Tibial artery (tissue), 4 donors: ENCODE data around the gene MAP3K20.

Experiments used
- DNase-seq, 2 donors: peaks; one replicate each; pipeline ENCODE4 v3.0.0-alpha.2; 2019
- H3K27ac ChIP-seq, 2 donors: fragments of 200-600 bp; sonication (generic) in 1 of 2; 1 replicate in 1 of 2; 2 replicates in 1 of 2; pipeline ENCODE4 v1.5.1; 2018 to 2019; ENCODE audit warnings: mild to moderate bottlenecking in 1 of 2
- H3K27me3 ChIP-seq, 2 donors: fragments of 200-600 bp; sonication (generic) in 1 of 2; one replicate each; pipeline versions ENCODE4 v1.5.1 to v1.6.0; 2016 to 2019
- H3K36me3 ChIP-seq, 3 donors: fragments of 200-600 bp; sonication (generic) in 2 of 3; one replicate each; pipeline ENCODE4 v1.5.1; 2016 to 2019; ENCODE audit warnings: mild to moderate bottlenecking in 2 of 3
- H3K4me1 ChIP-seq, 4 donors: fragments of 200-600 bp; sonication (generic) in 2 of 4; 1 replicate in 3 of 4; 2 replicates in 1 of 4; pipeline ENCODE4 v1.5.1; 2016 to 2019
- H3K4me3 ChIP-seq, 2 donors: fragments of 200-600 bp; sonication (generic) in 1 of 2; 1 replicate in 1 of 2; 2 replicates in 1 of 2; pipeline ENCODE4 v1.5.1; 2018 to 2019; ENCODE audit warnings: mild to moderate bottlenecking in 2 of 2
- H3K9me3 ChIP-seq, 3 donors: fragments of 200-600 bp; sonication (generic) in 1 of 3; one replicate each; pipeline ENCODE4 v1.5.1; 2016 to 2019
- intact Hi-C: fragments of 100-400 bp; cut with DNase I; formaldehyde crosslinking; loops from one replicate; pipeline ENCODE4 v1.15.0; 2023; ENCODE audit warnings: low total_unique reads
- TF ChIP-seq, protein P1 (sequence below), 2 experiments: fragments of 200-600 bp in 1 of 2; fragments of 450-650 bp in 1 of 2; IDR thresholded peaks; one replicate each; pipeline ENCODE4 v1.5.1; 2017 to 2019; ENCODE audit warnings: antibody characterized with exemption in 2 of 2, mild to moderate bottlenecking in 1 of 2, moderate library complexity in 1 of 2

MAP3K20 gene

GRCh38 chr2:173195100-173195499, 119.5 kb downstream of the MAP3K20 start:
- Histone ChIP-seq H3K9me3 (no peaks in the 10 kb centered on the region), H3K4me3 (no peak overlapping the region), H3K4me1 (peaks cover 0 to 73% (median 37%) of the 10 kb centered on the region in 4 donors), H3K36me3 (peaks cover 7 to 14% (median 13%) of the 10 kb centered on the region in 3 donors), H3K27me3 (no peaks in the 10 kb centered on the region), H3K27ac (peak overlapping the region; percentile 17 to 50)
- TF ChIP-seq, protein P1, sequence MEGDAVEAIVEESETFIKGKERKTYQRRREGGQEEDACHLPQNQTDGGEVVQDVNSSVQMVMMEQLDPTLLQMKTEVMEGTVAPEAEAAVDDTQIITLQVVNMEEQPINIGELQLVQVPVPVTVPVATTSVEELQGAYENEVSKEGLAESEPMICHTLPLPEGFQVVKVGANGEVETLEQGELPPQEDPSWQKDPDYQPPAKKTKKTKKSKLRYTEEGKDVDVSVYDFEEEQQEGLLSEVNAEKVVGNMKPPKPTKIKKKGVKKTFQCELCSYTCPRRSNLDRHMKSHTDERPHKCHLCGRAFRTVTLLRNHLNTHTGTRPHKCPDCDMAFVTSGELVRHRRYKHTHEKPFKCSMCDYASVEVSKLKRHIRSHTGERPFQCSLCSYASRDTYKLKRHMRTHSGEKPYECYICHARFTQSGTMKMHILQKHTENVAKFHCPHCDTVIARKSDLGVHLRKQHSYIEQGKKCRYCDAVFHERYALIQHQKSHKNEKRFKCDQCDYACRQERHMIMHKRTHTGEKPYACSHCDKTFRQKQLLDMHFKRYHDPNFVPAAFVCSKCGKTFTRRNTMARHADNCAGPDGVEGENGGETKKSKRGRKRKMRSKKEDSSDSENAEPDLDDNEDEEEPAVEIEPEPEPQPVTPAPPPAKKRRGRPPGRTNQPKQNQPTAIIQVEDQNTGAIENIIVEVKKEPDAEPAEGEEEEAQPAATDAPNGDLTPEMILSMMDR (IDR thresholded peaks at IDR 0.05): no peak
- intact Hi-C loops: no loop called here
- DNase-seq: no peak

DNA sequence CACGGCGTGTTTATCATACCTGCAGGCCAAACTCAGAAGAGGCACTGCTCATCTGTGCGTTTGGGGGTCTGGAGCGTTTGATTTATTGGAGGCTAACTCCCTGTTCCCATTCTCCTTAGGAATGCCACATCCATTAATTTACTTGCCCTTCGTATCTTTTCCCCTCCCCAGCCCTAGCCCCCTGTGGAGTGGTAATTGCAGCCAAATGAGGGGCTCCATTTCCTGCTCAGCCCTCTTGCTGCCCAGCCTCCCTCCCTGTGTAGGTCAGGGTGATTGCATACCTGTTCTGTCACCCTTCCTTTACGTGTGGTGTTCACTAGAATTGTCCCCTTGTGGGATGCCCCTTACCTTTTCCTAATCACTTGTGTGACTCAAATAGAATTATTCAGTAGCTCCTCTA, 120.4 kb downstream of the MAP3K20 start:
- Histone ChIP-seq H3K4me3 (no peak overlapping the region), H3K27ac (peak overlapping the region; percentile 17 to 50), H3K36me3 (peaks cover 7 to 14% (median 13%) of the 10 kb centered on the region in 3 donors), H3K27me3 (no peaks in the 10 kb centered on the region), H3K9me3 (no peaks in the 10 kb centered on the region), H3K4me1 (peaks cover 0 to 69% (median 37%) of the 10 kb centered on the region in 4 donors)
- intact Hi-C loops: no loop called here
- no peak for DNase-seq
- TF ChIP-seq, protein P1 (IDR thresholded peaks at IDR 0.05): no peak

DNA sequence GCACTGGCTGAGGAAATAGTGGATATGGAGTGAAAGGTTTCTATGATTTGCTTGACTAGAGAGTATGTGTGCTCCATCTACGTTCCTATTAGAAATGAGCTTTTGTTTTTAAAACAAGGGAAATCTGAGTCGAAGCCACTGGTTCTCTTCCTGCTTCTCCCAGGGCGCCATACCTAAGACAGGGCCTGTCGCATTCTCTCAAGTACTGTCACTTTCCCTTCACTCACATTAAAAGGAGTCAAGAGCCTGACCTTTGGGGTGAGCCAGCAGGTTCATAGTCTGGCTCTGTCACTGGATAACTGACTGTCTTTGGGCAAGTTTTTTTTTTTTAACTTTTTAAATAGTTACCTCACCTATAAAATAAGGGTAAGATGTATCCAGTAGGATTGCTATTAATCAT, 121.0 kb downstream of the MAP3K20 start:
- Histone ChIP-seq H3K27ac (peak overlapping the region; percentile 17 to 50), H3K4me1 (peaks cover 0 to 69% (median 33%) of the 10 kb centered on the region in 4 donors), H3K27me3 (no peaks in the 10 kb centered on the region), H3K4me3 (no peak overlapping the region), H3K9me3 (no peaks in the 10 kb centered on the region), H3K36me3 (peaks cover 7 to 14% (median 13%) of the 10 kb centered on the region in 3 donors)
- TF ChIP-seq, protein P1 (IDR thresholded peaks at IDR 0.05): no peak
- no peak for DNase-seq
- intact Hi-C loops: no loop called here

DNA sequence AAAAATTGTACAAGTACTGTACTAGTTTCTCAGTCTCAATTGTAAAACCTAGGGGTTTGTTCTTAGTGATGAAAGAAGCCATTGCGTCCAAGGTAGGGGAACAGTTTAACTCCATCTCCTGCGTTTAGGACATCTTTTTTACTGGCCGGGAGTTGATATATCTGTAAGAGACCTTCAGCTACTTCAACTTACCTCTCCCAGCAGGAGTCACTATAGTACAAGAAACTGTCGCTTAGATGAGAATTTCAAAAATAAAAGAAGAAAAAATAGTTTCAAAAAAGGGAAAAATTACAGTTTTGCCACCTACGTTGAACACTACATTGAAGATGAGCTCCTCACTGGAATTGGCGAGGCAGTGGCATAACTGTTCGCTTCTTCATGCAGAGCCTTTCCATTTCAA, 122.7 kb downstream of the MAP3K20 start:
- TF ChIP-seq, protein P1 (IDR thresholded peaks at IDR 0.05): no peak
- Histone ChIP-seq H3K9me3 (no peaks in the 10 kb centered on the region), H3K4me1 (peaks cover 0 to 80% (median 37%) of the 10 kb centered on the region in 4 donors), H3K4me3 (no peak overlapping the region), H3K27me3 (no peaks in the 10 kb centered on the region), H3K36me3 (peaks cover 7 to 14% (median 13%) of the 10 kb centered on the region in 3 donors), H3K27ac (peak overlapping the region; percentile 56 to 59)
- DNase-seq: no peak
- intact Hi-C loops: no loop called here

- TF ChIP-seq, protein P1 (IDR thresholded peaks at IDR 0.05): no peak
- Histone ChIP-seq H3K27me3 (no peaks in the 10 kb centered on the region), H3K4me1 (peaks cover 0 to 80% (median 43%) of the 10 kb centered on the region in 4 donors), H3K4me3 (no peak overlapping the region), H3K27ac (peak overlapping the region; percentile 56 to 59), H3K36me3 (peaks cover 7 to 14% (median 13%) of the 10 kb centered on the region in 3 donors), H3K9me3 (no peaks in the 10 kb centered on the region)
- intact Hi-C loops: no loop called here
- DNase-seq: no peak
These were observed 123.6 kb downstream of the MAP3K20 start for GRCh38 chr2:173199294-173199693.

DNA sequence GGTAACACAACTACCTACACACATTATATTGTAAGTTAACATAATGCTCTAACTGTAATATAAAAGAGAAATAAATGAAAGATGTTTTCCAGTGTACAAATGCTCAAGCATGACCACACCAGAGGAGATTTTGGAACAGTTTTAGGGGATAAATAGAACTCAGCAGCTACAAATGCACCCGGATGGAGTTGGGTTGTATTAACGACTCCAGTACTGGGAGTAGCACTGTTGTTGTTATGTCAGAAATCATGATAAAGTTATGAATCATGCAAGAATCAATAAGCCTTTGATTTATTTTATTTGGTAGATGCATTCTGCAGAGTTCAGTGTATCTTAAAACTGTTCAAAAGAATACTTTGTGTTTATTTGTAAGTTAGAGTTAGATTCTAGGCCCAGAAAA, 126.9 kb downstream of the MAP3K20 start:
- intact Hi-C loops: loop anchor here (5.0 kb wide), 1 partner anchor 110 kb away; no protein-coding TSS in a partner anchor
- H3K36me3 ChIP-seq: peaks cover 7 to 14% (median 13%) of the 10 kb centered on the region in 3 donors

More for the DNA sequence above, 126.9 kb downstream of the MAP3K20 start:
- DNase-seq: no peak
- TF ChIP-seq, protein P1 (IDR thresholded peaks at IDR 0.05): no peak
- H3K9me3 ChIP-seq: no peaks in the 10 kb centered on the region
- peak overlapping the region; percentile 70 to 77 for H3K27ac ChIP-seq
- no peaks in the 10 kb centered on the region for H3K27me3 ChIP-seq
- H3K4me3 ChIP-seq: no peak overlapping the region
- H3K4me1 ChIP-seq: peaks cover 0 to 87% (median 44%) of the 10 kb centered on the region in 4 donors
